GM23248 (cell line): ENCODE data around the gene RIPPLY1. TPM values are rescaled to one million over a fixed set of nuclear protein-coding genes. Genes with fewer than 3 reads are reported as not detected.

Experiments
- DNase-seq: peaks from one replicate; pipeline ENCODE4 v3.0.0-alpha.2; 2015
- H2AFZ ChIP-seq: fragments of 200-600 bp; sonication (generic); 2 replicates; pipeline ENCODE4 v1.6.1; 2016; ENCODE audit warnings: antibody characterized with exemption
- H3F3A ChIP-seq: fragments of 200-600 bp; sonication (generic); 2 replicates; pipeline ENCODE4 v1.6.1; 2016; ENCODE audit warnings: mild to moderate bottlenecking, antibody characterized with exemption, mixed run types; ENCODE audit not compliant: insufficient read depth
- H3K27ac ChIP-seq: fragments of 200-600 bp; sonication (generic); 2 replicates; pipeline ENCODE4 v1.5.1; 2016; ENCODE audit warnings: mild to moderate bottlenecking
- H3K27me3 ChIP-seq: fragments of 200-600 bp; sonication (generic); replicated peaks from 2 replicates; pipeline ENCODE4 v1.6.1; 2016; ENCODE audit warnings: mild to moderate bottlenecking; ENCODE audit not compliant: insufficient read depth
- H3K36me3 ChIP-seq: fragments of 200-600 bp; sonication (generic); 2 replicates; pipeline ENCODE4 v1.6.1; 2016; ENCODE audit warnings: low read depth, mild to moderate bottlenecking
- H3K4me1 ChIP-seq: fragments of 200-600 bp; sonication (generic); 2 replicates; pipeline ENCODE4 v1.6.1; 2016; ENCODE audit warnings: mild to moderate bottlenecking; ENCODE audit not compliant: insufficient read depth
- H3K4me2 ChIP-seq: fragments of 200-600 bp; sonication (generic); one replicate; pipeline ENCODE4 v1.6.1; 2016; ENCODE audit warnings: mild to moderate bottlenecking; ENCODE audit not compliant: unreplicated experiment
- H3K4me3 ChIP-seq: fragments of 200-600 bp; sonication (generic); 2 replicates; pipeline ENCODE4 v1.5.1; 2016; ENCODE audit warnings: mild to moderate bottlenecking
- H3K79me2 ChIP-seq: fragments of 200-600 bp; sonication (generic); 2 replicates; pipeline ENCODE4 v1.6.1; 2016; ENCODE audit warnings: mild to moderate bottlenecking; ENCODE audit not compliant: insufficient read depth
- H3K9ac ChIP-seq: fragments of 200-600 bp; sonication (generic); 2 replicates; pipeline ENCODE4 v1.6.1; 2016; ENCODE audit warnings: mild to moderate bottlenecking
- H3K9me2 ChIP-seq: fragments of 200-600 bp; sonication (generic); 2 replicates; pipeline ENCODE4 v1.6.1; 2016; ENCODE audit warnings: mixed run types, mild to moderate bottlenecking, moderate library complexity; ENCODE audit not compliant: insufficient read depth
- H3K9me3 ChIP-seq: fragments of 200-600 bp; sonication (generic); one replicate; pipeline ENCODE4 v1.6.1; 2017; ENCODE audit warnings: low read depth
- H4K20me1 ChIP-seq: fragments of 200-600 bp; sonication (generic); 2 replicates; pipeline ENCODE4 v1.6.0; 2016; ENCODE audit not compliant: insufficient read depth
- EZH2 ChIP-seq: fragments of 200-600 bp; sonication (generic); IDR thresholded peaks from 2 replicates; pipeline ENCODE4 v1.6.1; 2018; ENCODE audit warnings: antibody characterized with exemption, mild to moderate bottlenecking; ENCODE audit not compliant: insufficient read depth, poor library complexity, severe bottlenecking
- EZH2phosphoT487 ChIP-seq: fragments of 200-600 bp; sonication (generic); IDR thresholded peaks from 2 replicates; pipeline ENCODE4 v1.6.1; 2018; ENCODE audit warnings: antibody characterized with exemption, moderate library complexity, mild to moderate bottlenecking, low read depth; ENCODE audit not compliant: insufficient read depth
- WGBS, 2 experiments: methylation state at CpG; one replicate each; pipeline ENCODE4 v1.1.6; 2015 to 2017; ENCODE audit warnings: low lambda C conversion rate in 2 of 2, low coverage in 1 of 2; ENCODE audit errors: missing lambda C conversion rate in 2 of 2; 5-methylcytosine and 5-hydroxymethylcytosine counted together
- in situ Hi-C: fragments of 300-500 bp; cut with MboI; formaldehyde crosslinking; loops from 2 replicates; pipeline ENCODE4 v1.15.0; 2020
- polyA plus RNA-seq: library from polyadenylated mRNA; unstranded; fragments of >200 nt; fragmentation: Nextera tagmentation; extraction: Ambion mirVana; gene quantifications from 2 replicates; pipeline ENCODE4 v1.2.1, GENCODE V29; 2016
- total RNA-seq: library from RNA; depleted of rRNA; stranded (reverse); fragments of >200 nt; shearing (Covaris generic); gene quantifications from 2 replicates; pipeline ENCODE4 v1.2.3, GENCODE V29; 2014

The RIPPLY1 gene
- total and polyA plus RNA-seq, 2 experiments from 2014 or later = not detected

GRCh38 chrX:106939566-106939965 is 36.4 kb upstream of the RIPPLY1 start:
- H3K9me3 ChIP-seq = no peaks in the 10 kb centered on the region
- H3K36me3 ChIP-seq = no peaks in the 10 kb centered on the region; the same call in 1 of the 2 replicates
- H3K27ac ChIP-seq = no peak overlapping the region
- no peaks in the 10 kb centered on the region for H3K79me2 ChIP-seq
- H3K27me3 ChIP-seq = no peaks in the 10 kb centered on the region
- H3K9me2 ChIP-seq = no peaks in the 10 kb centered on the region
- 95 to 100% methylated on average over 3 of the region's 3 CpGs for WGBS, 2 experiments
- in situ Hi-C loops = no loop called here
- no peak overlapping the region for H3K4me2 ChIP-seq
- H3K9ac ChIP-seq = no peak overlapping the region
- no peaks in the 10 kb centered on the region for H3K4me1 ChIP-seq
- no peak overlapping the region for H3K4me3 ChIP-seq
- no peaks in the 10 kb centered on the region for H3F3A ChIP-seq
- H4K20me1 ChIP-seq = no peaks in the 10 kb centered on the region
- DNase-seq = no peak
- H2AFZ ChIP-seq = no peak overlapping the region
- TF ChIP-seq EZH2 (no peak), EZH2phosphoT487 (no peak)

DNA sequence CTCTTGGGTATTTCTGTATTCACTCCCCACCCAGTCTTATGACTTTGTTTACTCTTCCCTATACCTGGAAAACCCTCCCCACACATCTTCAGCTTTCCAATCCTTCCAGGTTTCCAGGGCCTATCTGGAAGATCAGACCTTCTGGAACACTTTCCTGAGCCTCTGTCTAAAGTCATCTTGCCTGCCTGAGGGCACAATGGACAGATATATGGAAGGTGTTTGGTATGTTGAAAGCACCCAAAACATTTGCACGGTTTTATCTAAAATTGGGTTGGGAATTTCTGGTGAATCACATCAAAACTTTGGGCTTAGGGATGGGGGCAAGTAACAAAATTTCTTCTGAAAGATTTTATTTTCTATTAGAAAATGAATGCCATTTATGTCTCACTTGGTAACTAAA is 33.1 kb upstream of the RIPPLY1 start:
- in situ Hi-C loops = no loop called here
- Histone ChIP-seq H3K9me3 (no peaks in the 10 kb centered on the region), H3K36me3 (no peaks in the 10 kb centered on the region), H3K4me3 (no peak overlapping the region), H3K27ac (no peak overlapping the region), H3K4me2 (no peak overlapping the region), H3K27me3 (no peaks in the 10 kb centered on the region), H4K20me1 (no peaks in the 10 kb centered on the region), H3K9ac (no peak overlapping the region), H2AFZ (no peak overlapping the region), H3K9me2 (no peaks in the 10 kb centered on the region), H3K4me1 (peaks cover 4% of the 10 kb centered on the region; the same call in 1 of the 2 replicates), H3K79me2 (no peaks in the 10 kb centered on the region), H3F3A (no peaks in the 10 kb centered on the region)
- DNase-seq = no peak
- TF ChIP-seq EZH2 (no peak), EZH2phosphoT487 (no peak)
- 100% methylated on average over 1 of the region's 1 CpG for WGBS, 2 experiments

- H3K9ac ChIP-seq = no peak overlapping the region
- in situ Hi-C loops = no loop called here
- H3K79me2 ChIP-seq = no peaks in the 10 kb centered on the region
- H3K27ac ChIP-seq = no peak overlapping the region
- no peak for TF ChIP-seq EZH2phosphoT487
- no peak for TF ChIP-seq EZH2
- H2AFZ ChIP-seq = no peak overlapping the region
- no peak overlapping the region for H3K4me3 ChIP-seq
- H3K27me3 ChIP-seq = no peaks in the 10 kb centered on the region
- no peak overlapping the region for H3K4me2 ChIP-seq
- 29 to 35% methylated on average over 4 of the region's 4 CpGs for WGBS, 2 experiments
- DNase-seq = no peak
- H3K36me3 ChIP-seq = no peaks in the 10 kb centered on the region
- H3F3A ChIP-seq = no peaks in the 10 kb centered on the region
- no peaks in the 10 kb centered on the region for H3K9me3 ChIP-seq
- no peaks in the 10 kb centered on the region for H4K20me1 ChIP-seq
- H3K4me1 ChIP-seq = peaks cover 4% of the 10 kb centered on the region; the same call in 1 of the 2 replicates
- H3K9me2 ChIP-seq = no peaks in the 10 kb centered on the region
These were observed 32.0 kb upstream of the RIPPLY1 start for GRCh38 chrX:106935175-106935574.

GRCh38 chrX:106933538-106933961 is 30.4 kb upstream of the RIPPLY1 start:
- no peaks in the 10 kb centered on the region for H3K79me2 ChIP-seq
- no peaks in the 10 kb centered on the region for H3K9me3 ChIP-seq
- no peak overlapping the region for H3K4me2 ChIP-seq

More at GRCh38 chrX:106933538-106933961, 30.4 kb upstream of the RIPPLY1 start:
- no peaks in the 10 kb centered on the region for H4K20me1 ChIP-seq
- H3K9me2 ChIP-seq = no peaks in the 10 kb centered on the region
- in situ Hi-C loops = no loop called here
- no peak overlapping the region for H3K9ac ChIP-seq
- 60 to 71% methylated on average over 2 to 3 of the region's 3 CpGs for WGBS, 2 experiments
- no peaks in the 10 kb centered on the region for H3K36me3 ChIP-seq
- H2AFZ ChIP-seq = no peak overlapping the region
- peaks cover 4% of the 10 kb centered on the region; the same call in 1 of the 2 replicates for H3K4me1 ChIP-seq
- no peak overlapping the region for H3K27ac ChIP-seq
- no peak overlapping the region for H3K4me3 ChIP-seq
- H3K27me3 ChIP-seq = no peaks in the 10 kb centered on the region
- no peaks in the 10 kb centered on the region for H3F3A ChIP-seq
- TF ChIP-seq EZH2phosphoT487 (no peak), EZH2 (no peak)
- no peak for DNase-seq
